Stimulated activated CD8-positive, alpha-beta memory T cell treated with anti-CD3 and anti-CD28 coated beads, Interleukin-15, amount 100 ng/mL, for 1 hour (primary cell): ENCODE measurements around the gene TRPM3.
"Not testable (repeated sequence)": the region's sequence is repeated elsewhere in the genome, so short reads cannot be mapped to it uniquely, and the experiment has no call there.

ENCODE experiments used
- DNase-seq: peaks from one replicate; pipeline ENCODE4 v3.0.0-alpha.2; 2020; ENCODE audit warnings: low read depth

The TRPM3 gene

GRCh38 chr9:70995511-70995910, 125.9 kb downstream of the TRPM3 start:
- no peak for DNase-seq

GRCh38 chr9:70994582-70994981, 126.8 kb downstream of the TRPM3 start:
- no peak for DNase-seq

GRCh38 chr9:70988551-70988950, 132.9 kb downstream of the TRPM3 start:
- no peak for DNase-seq

DNA sequence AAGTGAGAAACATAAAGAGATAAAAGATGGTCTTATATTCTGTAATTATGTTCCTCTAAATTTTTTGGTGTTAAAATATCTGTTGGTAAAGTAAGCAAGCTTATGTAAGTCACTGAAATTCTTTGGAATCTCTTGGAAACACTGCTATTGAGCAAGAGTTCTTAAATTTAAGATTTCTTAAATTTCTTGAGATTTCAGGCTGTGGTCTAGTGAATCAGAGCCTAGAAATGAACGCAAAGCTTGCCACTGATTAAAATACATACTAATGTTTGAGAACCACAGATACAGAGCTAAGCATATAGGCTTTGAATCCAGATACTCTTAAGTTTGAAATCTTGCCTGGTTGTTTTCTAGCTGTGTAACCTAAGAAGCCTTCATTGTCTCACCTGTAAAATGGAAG, 133.4 kb downstream of the TRPM3 start:
- DNase-seq, result no peak

GRCh38 chr9:70986984-70987383, 134.4 kb downstream of the TRPM3 start:
- no peak for DNase-seq

GRCh38 chr9:70983723-70984295, 137.6 kb downstream of the TRPM3 start:
- DNase-seq, result no peak

- DNase-seq, result no peak
These were observed 140.1 kb downstream of the TRPM3 start for GRCh38 chr9:70981312-70981711.

- no peak for DNase-seq
These were observed 141.5 kb downstream of the TRPM3 start for GRCh38 chr9:70979966-70980365.

DNA sequence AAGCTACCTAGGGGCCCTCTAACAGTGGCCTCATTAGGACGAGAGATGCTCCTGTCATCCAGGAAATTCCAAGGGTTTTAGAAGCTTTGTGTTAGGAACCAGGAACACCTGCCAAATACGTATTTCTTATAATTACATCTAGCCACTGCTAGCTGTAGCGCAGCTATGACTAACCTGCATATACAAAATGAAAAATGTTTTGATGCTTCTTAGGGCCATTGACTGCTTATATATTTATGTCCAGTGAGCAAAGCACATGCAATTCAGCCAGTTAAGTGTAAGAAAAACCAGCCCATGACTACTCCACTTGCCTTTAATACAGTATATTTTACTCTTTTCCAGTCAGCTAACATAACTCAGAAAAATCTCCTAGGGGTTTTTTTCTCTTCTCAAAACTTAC, 143.3 kb downstream of the TRPM3 start:
- no peak for DNase-seq

DNA sequence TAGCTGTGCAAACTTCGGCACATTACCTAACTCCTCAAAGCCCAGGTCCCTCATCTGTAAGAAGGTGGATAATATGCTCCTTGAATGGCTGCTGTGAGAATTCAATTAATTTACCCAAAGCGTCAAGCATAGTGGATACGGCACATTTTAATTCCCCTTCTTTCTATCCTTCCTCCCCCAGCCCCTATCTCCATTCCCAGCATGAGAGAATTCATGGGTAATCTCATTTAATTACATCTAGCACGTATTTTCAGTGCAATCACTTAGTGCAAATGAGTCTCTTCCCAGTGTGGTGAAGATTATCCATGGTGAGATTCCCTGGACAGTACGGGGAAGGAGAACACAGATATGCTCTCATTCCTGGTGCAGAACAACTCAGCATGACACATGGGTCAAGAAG, 145.6 kb downstream of the TRPM3 start:
- DNase-seq, result no peak

- DNase-seq, result no peak
These were observed 149.7 kb downstream of the TRPM3 start for GRCh38 chr9:70971723-70972122.

GRCh38 chr9:70966380-70966779, 155.0 kb downstream of the TRPM3 start:
- not testable (repeated sequence) for DNase-seq

DNA sequence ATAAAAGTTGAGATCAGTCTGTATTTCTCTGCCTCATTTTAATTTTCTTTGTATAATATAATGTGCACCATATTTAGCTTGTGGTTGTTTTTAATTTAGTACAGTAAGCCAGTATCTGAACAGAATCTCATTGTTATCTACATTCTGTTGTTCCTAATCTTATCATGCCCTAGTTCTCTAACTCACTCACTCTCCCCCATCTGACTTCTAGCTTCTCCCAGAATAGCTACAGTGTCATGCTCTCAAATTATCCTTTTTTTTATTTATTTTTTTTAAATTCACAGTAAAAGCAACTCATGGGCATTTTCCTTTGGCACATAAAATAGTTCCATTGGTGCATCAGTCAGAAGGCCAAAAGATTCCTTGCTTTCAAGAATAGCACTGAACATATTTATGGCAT, 156.6 kb downstream of the TRPM3 start:
- no peak for DNase-seq

GRCh38 chr9:70963554-70963953, 157.9 kb downstream of the TRPM3 start:
- no peak for DNase-seq

GRCh38 chr9:70962761-70963440, 158.5 kb downstream of the TRPM3 start:
- no peak for DNase-seq

GRCh38 chr9:70959366-70959765, 162.1 kb downstream of the TRPM3 start:
- DNase-seq, result no peak

DNA sequence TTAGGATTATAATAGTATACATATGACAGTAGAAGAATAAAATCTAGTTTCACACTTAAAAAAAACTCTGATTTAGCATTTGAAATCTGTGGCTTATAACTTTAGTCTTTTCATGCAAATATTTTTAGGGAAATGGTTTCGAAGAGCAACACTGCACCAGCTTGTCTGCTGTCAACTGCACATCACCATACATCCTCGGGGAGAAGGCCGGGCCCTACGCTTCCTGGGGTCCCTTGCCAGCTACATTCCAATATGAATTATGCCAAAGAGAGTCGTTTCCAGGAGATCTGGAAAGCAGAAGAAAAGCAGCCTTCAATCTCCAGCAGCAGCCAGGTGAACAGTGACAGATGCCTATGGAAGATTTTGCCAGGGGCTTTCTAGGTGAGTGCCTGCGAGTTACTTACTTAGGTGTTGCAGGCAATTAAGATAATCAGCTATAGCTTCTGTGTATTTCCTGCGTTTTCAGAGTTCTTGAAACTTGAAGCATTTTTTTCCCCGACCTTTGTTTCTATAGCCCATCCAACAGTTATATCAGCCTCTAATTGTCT, 166.8 kb downstream of the TRPM3 start:
- DNase-seq, result no peak

DNA sequence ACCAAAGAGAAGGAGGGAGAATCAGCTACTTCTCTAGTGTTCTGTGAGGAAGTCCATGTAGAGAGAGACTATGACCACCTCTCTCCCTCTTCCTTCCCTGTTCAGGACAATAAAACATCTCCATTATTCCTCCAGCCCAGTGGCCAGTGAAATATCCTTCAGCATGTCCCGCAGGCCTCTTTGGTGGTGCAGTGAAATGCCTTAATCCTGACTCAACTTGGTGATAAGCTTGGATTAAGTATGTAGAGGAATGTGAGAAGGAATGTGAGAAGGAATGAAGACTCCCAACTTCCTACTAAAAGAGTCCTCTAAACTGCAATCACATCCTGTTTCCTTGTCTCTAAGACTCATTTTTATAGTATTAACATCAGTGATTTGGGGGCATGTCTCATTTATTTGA, 167.3 kb downstream of the TRPM3 start:
- DNase-seq, result no peak

DNA sequence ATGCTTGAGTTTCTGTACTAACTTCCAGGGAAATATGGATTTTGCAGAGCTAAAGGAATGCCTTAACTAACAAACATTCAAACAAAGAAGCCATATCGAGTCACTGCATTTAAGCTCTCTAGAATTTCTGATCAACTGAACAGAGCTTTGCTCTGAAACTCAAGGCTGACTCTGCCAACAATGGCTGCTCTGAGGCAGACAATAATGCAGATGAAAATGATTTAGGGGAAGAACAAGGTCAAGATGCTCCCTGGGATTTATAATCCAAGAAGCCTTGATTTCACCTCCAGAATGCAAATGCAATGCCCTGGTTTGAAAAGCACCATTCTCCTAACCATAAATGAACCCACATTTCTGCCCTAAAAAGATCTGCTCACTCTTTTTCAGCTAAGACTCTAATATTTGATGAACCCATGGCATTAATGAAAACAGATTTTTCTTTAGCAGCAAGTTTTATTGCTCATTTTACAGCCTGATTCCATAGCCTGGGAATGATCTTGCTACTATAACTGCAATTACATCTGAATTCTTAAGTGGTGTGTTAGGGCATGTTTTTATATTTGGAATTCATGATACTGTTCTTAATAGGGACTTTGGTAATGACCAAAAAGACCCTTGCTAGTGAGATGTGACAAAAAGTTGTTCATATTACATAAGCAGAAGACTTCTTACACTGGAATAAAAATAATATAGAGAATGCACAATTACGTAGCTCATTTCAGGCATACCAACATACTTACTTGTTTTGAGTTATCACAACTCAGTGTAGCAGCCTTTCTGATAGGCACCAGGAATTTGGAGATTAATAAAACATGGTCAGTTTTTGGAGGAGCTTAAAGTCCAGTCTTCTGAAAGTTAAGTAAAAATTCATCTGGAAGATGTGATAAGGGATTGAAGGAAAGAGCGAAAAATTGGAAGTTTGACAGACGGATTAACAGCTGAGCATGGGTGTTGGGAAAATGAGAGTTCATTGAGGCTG, 169.4 kb downstream of the TRPM3 start:
- no peak for DNase-seq

DNA sequence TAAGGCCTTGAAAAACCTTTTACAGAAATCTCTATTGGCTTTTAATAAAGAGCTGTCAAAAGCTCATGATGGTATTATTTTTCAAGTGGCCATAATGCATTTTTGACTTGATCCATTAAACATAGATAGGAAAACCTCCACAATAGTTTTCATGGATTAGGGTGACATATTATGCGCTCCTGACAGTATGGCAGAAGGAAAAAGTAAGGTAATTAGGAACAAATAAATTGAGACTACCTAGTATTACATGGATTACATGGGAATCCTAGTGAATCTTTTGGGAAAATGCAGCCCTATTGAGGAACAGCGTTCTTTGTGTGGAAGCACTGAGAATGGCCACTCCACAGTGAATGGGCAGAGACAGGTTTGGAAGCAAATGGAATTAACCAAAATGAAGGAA, 171.2 kb downstream of the TRPM3 start:
- no peak for DNase-seq

DNA sequence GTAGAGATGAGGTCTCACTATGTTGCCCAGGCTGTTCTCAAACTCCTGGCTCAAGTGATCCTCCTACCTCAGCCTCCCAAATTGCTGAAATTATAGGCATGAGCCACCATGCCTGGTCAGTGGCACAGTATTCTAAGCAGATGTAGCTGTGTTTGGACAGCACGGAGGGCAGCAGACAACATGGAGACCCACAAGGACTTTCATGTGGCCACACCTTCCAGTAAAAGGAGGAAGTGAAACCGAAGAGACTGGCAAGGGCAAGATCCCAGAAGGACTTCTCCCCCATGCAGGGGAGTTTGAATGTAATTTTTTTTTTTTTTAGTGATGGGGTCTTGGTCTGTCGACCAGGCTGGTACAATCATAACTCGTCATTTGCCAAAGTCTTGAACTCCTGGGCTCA, 172.2 kb downstream of the TRPM3 start:
- DNase-seq, result no peak

- no peak for DNase-seq
These were observed 172.7 kb downstream of the TRPM3 start for GRCh38 chr9:70948744-70949143.

- no peak for DNase-seq
These were observed 173.9 kb downstream of the TRPM3 start for GRCh38 chr9:70947511-70947910.
